K562 (cell line): ENCODE data around the gene ENO2. TPM values are rescaled to one million over a fixed set of nuclear protein-coding genes. Genes with fewer than 3 reads are reported as not detected.
A peak's percentile ranks its signal among the peaks of the same experiment; 100 is the strongest.

ENCODE experiments used
- BDP1 ChIP-seq: IDR thresholded peaks from 3 replicates; pipeline ENCODE4 v1.6.1; 2011; ENCODE audit not compliant: insufficient read length, insufficient read depth
- CHD2 ChIP-seq: IDR thresholded peaks from 2 replicates; pipeline ENCODE4 v1.6.1; 2011; ENCODE audit warnings: low read depth, low read length
- MAFK ChIP-seq: IDR thresholded peaks from 2 replicates; pipeline ENCODE4 v1.6.1; 2011; ENCODE audit warnings: low read length, improper control_type of control experiment
- MTA3 ChIP-seq: fragments of 450-650 bp; formaldehyde crosslinking; IDR thresholded peaks from 2 replicates; pipeline ENCODE4 v1.6.1; 2017; ENCODE audit warnings: mild to moderate bottlenecking, borderline replicate concordance
- OTX1 ChIP-seq: fragments of 450-650 bp; formaldehyde crosslinking; IDR thresholded peaks from 2 replicates; pipeline ENCODE4 v1.4.0; 2022; ENCODE audit warnings: mild to moderate bottlenecking
- POLR2G ChIP-seq: fragments of 200-400 bp; formaldehyde crosslinking; IDR thresholded peaks from 2 replicates; pipeline ENCODE4 v1.6.1; 2017; ENCODE audit warnings: low read depth, mild to moderate bottlenecking, antibody characterized with exemption, low read length, moderate library complexity
- SMC3 ChIP-seq: conservative IDR thresholded peaks from 2 replicates; pipeline ENCODE4 v1.6.1; 2011; ENCODE audit warnings: low read depth, low read length, improper control_type of control experiment; ENCODE audit not compliant: insufficient read depth
- STAG1 ChIP-seq: sonication (generic); formaldehyde crosslinking; IDR thresholded peaks from 2 replicates; pipeline ENCODE4 v1.5.0; 2020; ENCODE audit warnings: missing genetic modification reagents, borderline replicate concordance
- STAT5B ChIP-seq: fragments of 250-450 bp; sonication (Bioruptor Pico); IDR thresholded peaks from 2 replicates; pipeline ENCODE4 v1.8.0; 2021; ENCODE audit warnings: mild to moderate bottlenecking, inconsistent platforms
- SUPT5H ChIP-seq: fragments of 450-650 bp; IDR thresholded peaks from 2 replicates; pipeline ENCODE4 v1.6.1; 2016
- TSHZ1 ChIP-seq: fragments of 250-450 bp; sonication (Bioruptor Pico); IDR thresholded peaks from 2 replicates; pipeline ENCODE4 v1.4.0; 2020; ENCODE audit warnings: mild to moderate bottlenecking, moderate library complexity
- ZNF217 ChIP-seq: sonication (generic); formaldehyde crosslinking; IDR thresholded peaks from 2 replicates; pipeline ENCODE4 v1.8.0; 2022; ENCODE audit warnings: mild to moderate bottlenecking, missing genetic modification reagents
- ZNF407 ChIP-seq: fragments of 450-650 bp; IDR thresholded peaks from 2 replicates; pipeline ENCODE4 v1.6.1; 2016; ENCODE audit warnings: low read depth
- ZNF778 ChIP-seq: fragments of 450-650 bp; formaldehyde crosslinking; IDR thresholded peaks from 2 replicates; pipeline ENCODE4 v1.4.0; 2020; ENCODE audit warnings: mild to moderate bottlenecking, moderate library complexity
- polyA plus RNA-seq, 8 experiments: library from polyadenylated mRNA; depleted of rRNA in 4 of 8; stranded (reverse) in 5 of 8; unstranded in 3 of 8; fragments of >200 nt; fragmentation: Nextera tagmentation in 2 of 8; fragmentation: Illumina TruSeq in 1 of 8; extraction: Ambion mirVana in 2 of 8; extraction: Trizol in 1 of 8; gene quantifications; 2 replicates each; pipeline versions ENCODE4 v1.2.1 to v1.2.3, GENCODE V29; 2011 to 2014; ENCODE audit warnings: inconsistent platforms in 1 of 8, missing spikeins in 1 of 8
- total RNA-seq, 7 experiments: library from RNA; depleted of rRNA in 6 of 7; stranded (reverse); fragments of >200 nt in 6 of 7; fragmentation: Illumina TruSeq in 2 of 7; extraction: Trizol in 2 of 7; gene quantifications; 2 replicates each; pipeline versions ENCODE4 v1.2.1 to v1.2.3, GENCODE V29; 2011 to 2021; ENCODE audit warnings: low replicate concordance in 1 of 7

The ENO2 gene
- total and polyA plus RNA-seq, 9 of the 15 experiments (the other 6 are each of a cell fraction or from before 2014, with no cell fraction given): 10.9 to 43.3 (median 21.0) TPM

- no peak for TF ChIP-seq ZNF407
- TF ChIP-seq TSHZ1 (CRISPR knock-in tag): no peak
- no peak for TF ChIP-seq BDP1
- peak; percentile 63; the same call in 1 of the 2 replicates for TF ChIP-seq SUPT5H
- TF ChIP-seq CHD2: no peak
- no peak for TF ChIP-seq ZNF217 (CRISPR knock-in tag)
- no peak for TF ChIP-seq MAFK
- TF ChIP-seq POLR2G: peak; percentile 63
- TF ChIP-seq OTX1 (CRISPR knock-in tag): 0 out of 2 replicates have a peak, but pooled peaks have one; percentile 5
- no peak for TF ChIP-seq ZNF778 (CRISPR knock-in tag)
- no peak for TF ChIP-seq MTA3
- no peak for TF ChIP-seq SMC3
- no peak for TF ChIP-seq STAG1
- TF ChIP-seq STAT5B: no peak
These were observed 43.1 kb upstream of the ENO2 start (continued) for GRCh38 chr12:6871052-6871957.
